Measurements from ENCODE around the gene CSTF2.

The CSTF2 gene

GRCh38 chrX:100831219-100831946, 11.2 kb downstream of the CSTF2 start:
- no peak for DNase-seq (ENCODE audit: extremely low spot score)
- POLR2A ChIA-PET, result no interaction called here
- CTCF ChIA-PET, result no interaction called here
- no peak for TF ChIP-seq CTCF (IDR thresholded peaks at IDR 0.05; ENCODE audit: control extremely low read depth, extremely low read depth, low read depth, missing control alignments)

- ChIA-PET POLR2A (no interaction called here), CTCF (interaction anchor here (1.0 kb wide), 1 partner anchor 82 kb away, joined by 4 read pairs; no protein-coding TSS in a partner anchor)
- no peak for TF ChIP-seq CTCF (IDR thresholded peaks at IDR 0.05; ENCODE audit: control extremely low read depth, extremely low read depth, low read depth, missing control alignments)
- DNase-seq (ENCODE audit: extremely low spot score), result no peak
Measured at GRCh38 chrX:100850317-100850716, 30.1 kb downstream of the CSTF2 start.

- ChIA-PET POLR2A (no interaction called here), CTCF (no interaction called here)
- DNase-seq (ENCODE audit: extremely low spot score), result no peak
- no peak for TF ChIP-seq CTCF (IDR thresholded peaks at IDR 0.05; ENCODE audit: control extremely low read depth, extremely low read depth, low read depth, missing control alignments)
Measured at GRCh38 chrX:100852810-100853209, 32.6 kb downstream of the CSTF2 start.

- ChIA-PET CTCF (no interaction called here), POLR2A (no interaction called here)
- no peak for DNase-seq (ENCODE audit: extremely low spot score)
- no peak for TF ChIP-seq CTCF (IDR thresholded peaks at IDR 0.05; ENCODE audit: control extremely low read depth, extremely low read depth, low read depth, missing control alignments)
Measured at GRCh38 chrX:100863326-100863864, 43.2 kb downstream of the CSTF2 start.

GRCh38 chrX:100864657-100865391, 44.6 kb downstream of the CSTF2 start:
- no peak for DNase-seq (ENCODE audit: extremely low spot score)
- ChIA-PET POLR2A (no interaction called here), CTCF (interaction anchor here (1.2 kb wide), 1 partner anchor 9 kb away, joined by 3 read pairs; no protein-coding TSS in a partner anchor)
- no peak for TF ChIP-seq CTCF (IDR thresholded peaks at IDR 0.05; ENCODE audit: control extremely low read depth, extremely low read depth, low read depth, missing control alignments)

GRCh38 chrX:100868273-100868672, 48.1 kb downstream of the CSTF2 start:
- no peak for TF ChIP-seq CTCF (IDR thresholded peaks at IDR 0.05; ENCODE audit: control extremely low read depth, extremely low read depth, low read depth, missing control alignments)
- CTCF ChIA-PET, result no interaction called here
- POLR2A ChIA-PET, result no interaction called here
- no peak for DNase-seq (ENCODE audit: extremely low spot score)

Data from GM10248 (cell line).